GM18873 (cell line): ENCODE data around the gene TMEM41B.
"Not testable (repeated sequence)": the region's sequence is repeated elsewhere in the genome, so short reads cannot be mapped to it uniquely, and the experiment has no call there.

Experiments used
- ATAC-seq: cut with Tn5 transposase; IDR thresholded peaks from one replicate; pipeline ENCODE4 v1.9.1; 2021; ENCODE audit warnings: mild to moderate bottlenecking, moderate library complexity, moderate number of reproducible peaks; ENCODE audit not compliant: unreplicated experiment, low FRiP score

The TMEM41B gene

GRCh38 chr11:9314291-9315077 lies at the start of gene TMEM41B:
Gene TMEM41B (minus strand): TSS chr11:9314593. CDS start chr11:9314441, 152 bp downstream.
- ATAC-seq, result peak; percentile 93

- no peak for ATAC-seq
These were observed 48.0 kb upstream of the TMEM41B start for GRCh38 chr11:9362393-9362863.

DNA sequence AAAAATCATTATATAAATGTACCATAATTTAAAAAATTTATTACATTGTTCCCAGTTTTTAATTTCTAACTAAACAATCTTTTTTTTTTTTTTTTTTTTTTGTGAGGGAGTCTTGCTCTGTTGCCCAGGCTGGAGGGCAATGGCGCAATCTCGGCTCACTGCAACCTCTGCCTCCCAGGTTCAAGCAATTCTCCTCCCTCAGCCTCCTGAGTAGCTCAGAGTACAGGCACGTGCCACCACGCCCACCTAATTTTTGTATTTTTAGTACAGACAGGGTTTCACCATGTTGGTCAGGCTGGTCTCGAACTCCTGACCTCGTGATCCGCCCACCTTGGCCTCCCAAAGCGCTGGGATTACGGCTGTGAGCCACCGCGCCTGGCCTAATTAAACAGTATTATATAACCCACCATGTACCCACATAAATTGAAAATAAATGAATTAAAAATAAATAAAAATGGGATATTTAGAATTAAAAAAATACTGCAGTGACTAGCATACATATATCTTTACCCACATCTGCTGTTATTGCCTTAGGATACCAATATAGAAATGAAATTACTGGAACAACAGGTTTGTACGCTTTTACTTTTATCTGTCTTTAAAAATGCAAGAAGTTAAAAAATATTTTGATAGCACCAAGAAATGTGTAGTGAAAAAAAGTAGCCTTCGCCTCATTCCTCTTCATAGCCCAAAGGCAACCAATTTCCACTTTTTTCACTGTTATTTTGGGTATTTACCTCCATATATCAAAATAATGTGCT lies 46.6 kb upstream of the TMEM41B start:
- ATAC-seq, result not testable (repeated sequence)

GRCh38 chr11:9357041-9357440 lies 42.6 kb upstream of the TMEM41B start:
- ATAC-seq, result no peak

DNA sequence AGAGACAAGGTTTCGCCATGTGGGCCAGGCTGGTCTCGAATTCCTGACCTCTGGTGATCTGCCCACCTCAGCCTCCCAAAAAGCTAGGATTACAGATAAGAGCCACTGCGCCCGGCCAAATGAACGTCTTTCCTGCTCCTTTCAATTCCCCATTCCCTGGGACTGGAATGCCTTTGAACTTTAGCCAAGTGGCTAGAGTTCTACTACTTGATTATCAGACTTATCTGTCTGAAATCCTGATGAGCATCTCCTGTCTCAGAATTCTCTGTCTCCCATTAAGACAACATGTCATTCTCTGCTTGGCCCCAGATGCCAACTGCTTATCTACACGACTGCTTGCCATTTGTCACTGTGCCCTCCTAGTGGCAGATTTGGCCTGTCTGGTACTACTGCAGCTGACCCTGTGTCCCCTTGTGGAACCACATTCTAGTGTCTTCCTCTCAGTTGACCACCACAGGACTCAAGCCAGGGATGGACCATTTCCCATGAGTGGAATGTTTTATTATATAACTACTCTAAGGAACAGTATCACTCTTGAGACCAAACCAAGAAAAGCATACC lies 37.0 kb upstream of the TMEM41B start:
- ATAC-seq, result no peak

GRCh38 chr11:9347779-9348178 lies 33.4 kb upstream of the TMEM41B start:
- ATAC-seq, result not testable (repeated sequence)

DNA sequence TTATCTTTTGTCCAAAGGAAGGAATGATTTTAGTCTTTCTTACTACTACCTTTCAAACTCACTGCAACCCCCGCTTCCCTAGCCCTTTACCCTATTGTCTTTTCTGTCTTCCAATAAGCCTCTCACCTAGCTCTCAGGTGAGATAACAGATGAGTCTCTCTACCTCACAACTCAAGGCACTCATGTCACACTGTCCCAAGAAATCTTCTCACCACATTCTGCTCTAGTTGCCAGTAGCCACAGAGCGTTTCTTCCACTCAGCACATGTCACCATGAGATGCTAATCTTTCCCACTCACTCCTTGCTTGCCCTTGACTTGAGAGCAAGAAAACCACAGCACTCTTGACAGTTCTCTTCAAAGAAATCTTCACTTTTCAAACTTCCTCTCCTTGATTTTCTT lies 32.7 kb upstream of the TMEM41B start:
- ATAC-seq, result no peak

DNA sequence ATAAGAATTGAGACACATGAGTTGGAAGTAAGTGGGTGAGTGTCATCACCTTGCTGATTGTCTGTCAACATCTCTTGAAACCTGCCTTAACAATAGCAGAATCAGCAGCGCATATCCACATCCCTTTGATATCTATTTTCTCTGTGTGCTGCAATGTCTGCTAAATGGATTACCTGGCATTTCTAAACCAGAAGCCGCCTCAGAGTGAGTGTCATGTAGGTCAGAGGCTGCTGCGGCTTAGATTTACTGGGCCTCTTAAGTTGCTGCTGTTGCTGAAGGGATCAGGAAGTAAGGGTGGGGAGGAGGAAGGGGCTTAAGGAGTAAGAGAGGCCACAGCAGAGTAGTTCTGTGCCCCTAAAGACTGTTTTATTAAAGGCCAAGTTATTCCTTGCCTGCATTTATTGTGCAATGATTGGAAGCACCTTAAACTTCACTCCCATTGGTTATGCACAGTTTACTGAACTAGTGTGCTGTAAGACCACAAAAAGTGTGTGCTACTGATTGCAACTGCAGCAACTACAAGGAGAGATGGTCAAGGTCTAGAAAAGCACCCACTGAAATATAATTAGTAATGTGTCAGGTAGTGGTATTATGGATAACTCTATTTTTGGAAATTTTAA lies 29.8 kb upstream of the TMEM41B start:
- no peak for ATAC-seq

DNA sequence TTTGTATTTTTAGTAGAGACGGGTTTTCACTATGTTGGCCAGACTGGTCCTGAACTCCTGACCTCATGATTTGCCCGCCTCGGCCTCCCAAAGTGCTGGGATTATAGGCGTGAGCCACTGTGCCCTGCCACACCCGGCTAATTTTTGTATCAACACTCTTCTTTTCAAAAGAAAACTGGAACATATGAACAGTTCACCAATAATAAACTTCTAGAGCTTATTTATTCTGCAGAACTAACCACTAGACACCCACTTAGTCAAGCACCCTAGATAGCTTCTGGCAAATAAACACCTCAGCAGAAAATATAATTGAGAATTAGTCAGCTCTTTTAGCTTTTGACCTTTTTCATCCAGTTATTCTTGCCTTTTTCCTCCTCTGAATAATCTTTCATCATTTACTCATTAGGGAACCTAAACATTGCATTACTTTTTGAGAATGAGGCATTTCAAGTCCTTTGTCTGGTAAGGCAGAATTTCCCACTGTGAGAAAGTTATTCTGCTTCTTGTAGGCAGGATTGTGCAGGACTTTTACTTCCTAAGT lies 27.3 kb upstream of the TMEM41B start:
- ATAC-seq, result no peak

DNA sequence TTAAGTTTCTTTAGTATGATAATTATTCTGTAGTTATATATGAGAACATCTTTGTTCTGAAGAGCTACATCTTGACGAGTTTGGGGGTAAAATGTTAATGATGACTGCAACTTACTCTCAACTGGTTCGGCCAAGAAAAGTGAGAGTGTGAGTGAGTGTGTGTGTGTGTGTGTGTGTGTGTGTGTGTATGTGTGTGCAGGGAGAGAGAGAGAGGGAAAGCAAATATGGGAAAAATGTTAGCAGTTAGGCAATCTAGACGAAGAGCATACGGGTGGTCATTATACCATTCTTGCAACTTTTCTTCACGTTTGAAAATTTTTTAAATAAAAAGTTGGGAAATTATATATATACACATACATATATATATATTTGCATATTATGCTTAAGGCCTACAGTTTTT lies 18.3 kb upstream of the TMEM41B start:
- ATAC-seq, result no peak

DNA sequence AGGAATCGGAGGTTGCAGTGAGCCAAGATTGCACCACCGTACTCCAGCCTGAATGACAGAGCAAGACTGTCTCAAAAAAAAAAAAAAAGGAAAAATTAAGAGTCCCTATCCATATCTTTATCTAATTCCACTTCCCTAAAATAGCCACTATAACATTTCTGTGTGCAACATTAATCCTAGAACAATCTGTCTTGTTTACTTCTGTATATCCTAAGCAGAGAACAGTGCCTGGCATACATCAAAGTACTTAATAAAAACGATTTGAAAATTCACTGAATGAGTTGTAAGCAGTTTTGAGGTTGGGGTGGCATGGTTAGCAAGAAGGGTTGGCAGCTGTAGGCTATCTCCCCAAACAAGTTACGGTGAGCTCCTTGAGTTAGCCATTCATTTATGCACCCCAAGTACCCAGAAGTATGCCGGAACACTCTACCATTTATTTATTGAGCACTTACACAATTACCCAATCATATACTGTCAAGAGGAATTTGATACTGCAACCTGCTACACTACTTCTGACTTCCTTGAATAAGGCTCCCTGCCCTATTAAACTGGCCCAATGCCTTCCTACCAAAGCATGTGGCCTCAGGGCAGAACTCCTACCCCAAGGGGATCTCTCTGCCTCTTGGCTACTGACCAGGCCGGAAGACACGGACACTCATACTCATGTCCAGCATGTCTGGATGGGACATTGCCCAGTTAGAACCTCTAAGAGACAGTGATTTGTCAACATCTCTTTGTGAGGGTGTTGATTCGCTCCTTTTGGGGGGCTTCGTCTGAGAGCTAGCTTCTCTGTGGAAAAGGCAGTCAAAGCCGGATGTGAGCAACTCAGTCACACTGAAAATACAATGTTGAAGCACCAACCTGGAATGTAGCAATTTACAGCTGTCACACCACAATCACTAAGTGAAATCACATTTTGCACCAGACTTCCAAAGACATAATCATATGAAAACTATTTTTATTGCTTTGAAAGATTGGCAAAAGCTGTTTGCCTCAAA lies 16.3 kb upstream of the TMEM41B start:
- no peak for ATAC-seq

- no peak for ATAC-seq
These were observed 5.7 kb upstream of the TMEM41B start for GRCh38 chr11:9320047-9320446.

DNA sequence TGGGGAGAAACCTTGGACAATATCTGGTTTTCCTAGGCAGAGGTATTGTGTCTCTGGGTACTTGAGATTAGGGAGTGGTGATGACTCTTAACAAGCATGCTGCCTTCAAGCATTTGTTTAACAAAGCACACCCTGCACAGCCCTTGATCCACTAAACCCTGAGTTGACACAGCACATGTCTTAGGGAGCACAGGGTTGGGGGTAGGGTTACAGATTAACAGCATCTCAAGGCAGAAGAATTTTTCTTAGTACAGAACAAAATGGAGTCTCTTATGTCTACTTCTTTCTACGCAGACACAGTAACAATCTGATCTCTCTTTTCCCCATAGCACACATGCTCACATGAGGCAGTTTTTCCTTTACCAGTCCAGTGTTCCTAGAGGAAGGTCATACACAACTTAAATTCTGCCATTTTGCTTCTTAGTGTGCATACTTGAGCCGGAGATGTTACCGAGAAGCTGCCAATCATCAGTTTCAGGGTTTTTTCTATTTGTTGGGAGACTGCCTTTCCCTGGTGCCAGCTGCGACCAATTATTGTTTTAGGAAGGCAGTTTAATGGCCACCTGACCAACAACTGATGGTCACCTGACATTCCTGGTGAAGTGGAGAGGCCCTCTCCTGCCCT lies 5.1 kb upstream of the TMEM41B start:
- not testable (repeated sequence) for ATAC-seq

DNA sequence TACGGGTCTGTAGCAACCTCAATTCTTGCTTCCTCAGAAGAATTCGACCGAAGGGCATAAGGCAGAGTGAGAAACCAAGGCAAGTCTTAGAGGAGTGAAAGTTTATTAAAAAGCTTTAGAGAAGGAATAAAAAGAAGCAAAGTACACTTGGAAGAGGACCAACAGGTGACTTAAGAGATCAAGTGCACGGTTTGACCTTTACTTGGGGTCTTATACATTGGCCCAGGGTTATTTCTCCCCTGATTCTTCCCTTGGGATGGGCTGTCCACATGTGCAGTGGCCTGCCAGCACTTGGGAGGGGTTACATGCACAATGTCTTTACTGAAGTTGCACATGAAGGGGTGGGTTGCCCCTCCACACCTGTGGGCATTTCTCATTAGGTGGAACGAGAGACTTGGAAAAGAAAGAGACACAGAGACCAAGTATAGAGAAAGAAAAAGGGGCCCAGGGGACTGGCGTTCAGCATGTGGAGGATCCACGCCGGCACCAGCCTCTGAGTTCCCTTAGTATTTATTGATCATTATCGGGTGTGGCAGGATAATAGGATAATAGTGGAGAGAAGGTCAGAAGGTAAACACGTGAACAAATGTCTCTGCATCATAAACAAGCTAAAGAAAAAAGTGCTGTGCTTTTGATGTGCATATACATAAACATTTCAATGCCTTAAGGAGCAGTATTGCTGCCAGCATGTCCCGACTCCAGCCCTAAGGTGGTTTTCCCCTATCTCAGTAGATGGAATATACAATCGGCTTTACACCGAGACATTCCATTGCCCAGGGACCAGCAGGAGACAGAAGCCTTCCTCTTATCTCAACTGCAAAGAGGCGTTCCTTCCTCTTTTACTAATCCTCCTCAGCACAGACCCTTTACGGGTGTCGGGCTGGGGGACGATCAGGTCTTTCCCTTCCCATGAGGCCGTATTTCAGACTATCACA lies 4.3 kb upstream of the TMEM41B start:
- not testable (repeated sequence) for ATAC-seq

- no peak for ATAC-seq
These were observed 1.9 kb upstream of the TMEM41B start for GRCh38 chr11:9316334-9316733.

DNA sequence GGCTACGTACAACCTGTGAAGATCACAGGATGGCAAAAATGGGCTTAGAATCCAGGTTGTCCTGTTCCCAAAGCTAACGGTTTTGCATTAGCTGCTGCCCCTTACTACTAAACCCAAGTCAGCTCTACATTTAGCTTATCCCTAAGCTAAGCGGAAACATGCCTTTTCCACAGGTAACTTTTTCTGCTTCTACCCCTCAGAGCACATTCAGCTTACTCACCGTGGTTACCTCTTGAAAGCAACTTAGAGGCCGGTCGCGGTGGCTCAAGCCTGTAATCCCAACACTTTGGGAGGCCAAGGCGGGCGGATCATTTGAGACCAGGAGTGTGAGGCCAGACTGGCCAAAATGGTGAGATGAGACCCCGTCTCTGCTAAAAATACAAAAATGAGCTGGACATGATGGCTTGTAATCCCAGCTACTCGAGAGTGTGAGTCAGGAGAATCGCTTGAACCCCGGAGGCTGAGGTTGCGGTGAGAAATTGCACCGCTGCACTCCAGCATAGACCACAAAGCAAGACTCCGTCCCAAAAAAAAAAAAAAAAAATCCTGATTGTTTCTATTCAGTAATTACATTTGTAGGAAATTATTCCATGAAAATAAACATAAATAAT lies 790 bp upstream of the TMEM41B start:
- ATAC-seq, result no peak

- ATAC-seq, result peak; percentile 4
These were observed 624 bp downstream of the TMEM41B start for GRCh38 chr11:9313648-9314290.
